ENCODE data around the gene CCND1.
"Not testable (repeated sequence)": the region's sequence is repeated elsewhere in the genome, so short reads cannot be mapped to it uniquely, and the experiment has no call there.

CCND1 gene

DNA sequence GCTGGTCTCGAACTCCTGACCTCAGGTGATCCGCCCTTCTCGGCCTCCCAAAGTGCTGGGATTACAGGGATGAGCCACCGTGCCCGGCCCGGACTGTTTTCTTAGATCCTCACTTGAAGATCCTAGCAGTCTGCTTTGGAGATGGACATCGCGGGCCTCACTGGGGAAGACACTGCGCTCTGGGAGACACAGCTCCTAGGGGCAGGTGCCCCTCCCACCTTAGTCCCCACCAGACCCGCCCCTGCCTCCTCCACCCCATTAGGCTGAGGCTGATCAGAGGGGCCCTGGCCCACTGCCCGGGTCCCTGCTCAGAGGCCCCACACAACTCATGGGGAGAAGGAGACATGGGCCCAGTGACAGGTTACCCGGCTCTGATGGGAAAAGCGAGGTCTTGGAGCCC is 45.5 kb downstream of the CCND1 start:
- Histone ChIP-seq H2BK12ac (ENCODE audit: low read length) (no peak overlapping the region), H3K4me1 (ENCODE audit: control insufficient read depth in 2 of 2, insufficient read depth in 1 of 2, low read depth in 1 of 2, low read length in 2 of 2) (no peaks in the 10 kb centered on the region), H3K4ac (ENCODE audit: low read length) (no peak overlapping the region), H3K23ac (ENCODE audit: low read depth, low read length, poor library complexity) (no peak overlapping the region), H2AFZ (ENCODE audit: low read length) (no peak overlapping the region), H3K27me3 (ENCODE audit: control insufficient read depth in 3 of 3, insufficient read depth in 3 of 3, low read depth in 1 of 3, low read length in 3 of 3) (peaks cover 0 to 10% (median 5%) of the 10 kb centered on the region in 3 experiments), H2BK120ac (ENCODE audit: low read depth, low read length) (no peak overlapping the region), H2BK5ac (ENCODE audit: low read length) (peak overlapping the region; percentile 80), H3K9me3 (replicated peaks in 1 of 2; ENCODE audit: control insufficient read depth in 2 of 2, insufficient read depth in 1 of 2, low read depth in 1 of 2, low read length in 2 of 2) (no peaks in the 10 kb centered on the region), H3K9ac (ENCODE audit: low read depth, low read length, poor library complexity) (no peak overlapping the region), H2AK5ac (ENCODE audit: low read depth, low read length) (no peak overlapping the region), H3K14ac (ENCODE audit: low read length) (no peak overlapping the region), H3K4me3 (ENCODE audit: low read length in 2 of 2) (no peak overlapping the region), H3K27ac (replicated peaks; ENCODE audit: low read length) (no peak overlapping the region), H3K4me2 (ENCODE audit: insufficient read depth, low read length, poor library complexity, severe bottlenecking) (no peak overlapping the region), H4K91ac (ENCODE audit: low read depth, low read length, poor library complexity) (no peak overlapping the region), H3K79me1 (ENCODE audit: low read depth, low read length) (no peaks in the 10 kb centered on the region), H3K18ac (ENCODE audit: low read length) (no peak overlapping the region), H4K8ac (ENCODE audit: low read depth, low read length) (no peak overlapping the region), H3K36me3 (replicated peaks in 1 of 2; ENCODE audit: control insufficient read depth in 2 of 2, insufficient read depth in 2 of 2, low read length in 2 of 2) (no peaks in the 10 kb centered on the region), H2BK15ac (ENCODE audit: low read length) (peak overlapping the region; percentile 64)
- no CpG with 5 or more reads among the region's 13 CpGs for WGBS, 2 donors (ENCODE audit: extremely low coverage in 2 of 2, insufficient read length in 2 of 2, insufficient replicate concordance in 1 of 2)
- DNase-seq (ENCODE audit: low spot score): no peak

DNA sequence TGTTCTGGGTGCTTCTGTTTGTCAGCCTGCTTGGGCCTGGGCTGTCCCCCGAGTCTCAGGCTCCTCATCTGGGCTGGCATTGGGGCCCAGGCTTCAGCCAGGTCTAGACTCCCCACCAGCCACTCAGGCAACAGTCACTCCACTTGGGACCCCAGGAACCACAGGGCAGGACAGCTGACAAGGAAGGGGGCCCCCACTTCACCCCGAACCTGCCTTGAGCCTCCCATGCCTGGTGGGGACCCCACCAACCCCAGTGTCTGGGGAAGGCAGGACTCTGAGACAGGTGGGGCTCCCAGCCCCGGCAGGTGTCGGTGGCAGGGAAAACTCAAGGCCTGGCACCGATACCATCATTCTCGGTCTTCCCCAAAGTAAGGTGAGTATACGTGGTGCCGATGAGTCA is 45.9 kb downstream of the CCND1 start:
- Histone ChIP-seq H3K27ac (replicated peaks; ENCODE audit: low read length) (no peak overlapping the region), H2BK12ac (ENCODE audit: low read length) (no peak overlapping the region), H3K9me3 (replicated peaks in 1 of 2; ENCODE audit: control insufficient read depth in 2 of 2, insufficient read depth in 1 of 2, low read depth in 1 of 2, low read length in 2 of 2) (no peaks in the 10 kb centered on the region), H4K8ac (ENCODE audit: low read depth, low read length) (no peak overlapping the region), H3K4me3 (ENCODE audit: low read length in 2 of 2) (no peak overlapping the region), H2BK15ac (ENCODE audit: low read length) (peak overlapping the region; percentile 64), H3K27me3 (ENCODE audit: control insufficient read depth in 3 of 3, insufficient read depth in 3 of 3, low read depth in 1 of 3, low read length in 3 of 3) (peaks cover 0 to 10% (median 5%) of the 10 kb centered on the region in 3 experiments), H4K91ac (ENCODE audit: low read depth, low read length, poor library complexity) (no peak overlapping the region), H2BK120ac (ENCODE audit: low read depth, low read length) (no peak overlapping the region), H3K36me3 (replicated peaks in 1 of 2; ENCODE audit: control insufficient read depth in 2 of 2, insufficient read depth in 2 of 2, low read length in 2 of 2) (no peaks in the 10 kb centered on the region), H3K4ac (ENCODE audit: low read length) (no peak overlapping the region), H2BK5ac (ENCODE audit: low read length) (peak overlapping the region; percentile 80), H3K9ac (ENCODE audit: low read depth, low read length, poor library complexity) (no peak overlapping the region), H3K14ac (ENCODE audit: low read length) (no peak overlapping the region), H3K18ac (ENCODE audit: low read length) (no peak overlapping the region), H3K4me2 (ENCODE audit: insufficient read depth, low read length, poor library complexity, severe bottlenecking) (no peak overlapping the region), H2AK5ac (ENCODE audit: low read depth, low read length) (no peak overlapping the region), H3K79me1 (ENCODE audit: low read depth, low read length) (no peaks in the 10 kb centered on the region), H3K23ac (ENCODE audit: low read depth, low read length, poor library complexity) (no peak overlapping the region), H2AFZ (ENCODE audit: low read length) (no peak overlapping the region), H3K4me1 (ENCODE audit: control insufficient read depth in 2 of 2, insufficient read depth in 1 of 2, low read depth in 1 of 2, low read length in 2 of 2) (no peaks in the 10 kb centered on the region)
- no peak for DNase-seq (ENCODE audit: low spot score)
- WGBS, 2 donors (ENCODE audit: extremely low coverage in 2 of 2, insufficient read length in 2 of 2, insufficient replicate concordance in 1 of 2): no CpG with 5 or more reads among the region's 8 CpGs

- H2AFZ ChIP-seq (ENCODE audit: low read length); H3K4me3 ChIP-seq (ENCODE audit: low read length in 2 of 2); DNase-seq (ENCODE audit: low spot score); H3K4ac ChIP-seq (ENCODE audit: low read length); H3K27ac ChIP-seq (replicated peaks; ENCODE audit: low read length); H2AK5ac ChIP-seq (ENCODE audit: low read depth, low read length); H3K79me1 ChIP-seq (ENCODE audit: low read depth, low read length); H4K91ac ChIP-seq (ENCODE audit: low read depth, low read length, poor library complexity); H2BK120ac ChIP-seq (ENCODE audit: low read depth, low read length); H2BK15ac ChIP-seq (ENCODE audit: low read length); H2BK5ac ChIP-seq (ENCODE audit: low read length); H3K4me2 ChIP-seq (ENCODE audit: insufficient read depth, low read length, poor library complexity, severe bottlenecking); H3K14ac ChIP-seq (ENCODE audit: low read length); H3K23ac ChIP-seq (ENCODE audit: low read depth, low read length, poor library complexity); H3K9me3 ChIP-seq (replicated peaks in 1 of 2; ENCODE audit: control insufficient read depth in 2 of 2, insufficient read depth in 1 of 2, low read depth in 1 of 2, low read length in 2 of 2); H3K27me3 ChIP-seq (ENCODE audit: control insufficient read depth in 3 of 3, insufficient read depth in 3 of 3, low read depth in 1 of 3, low read length in 3 of 3); H3K18ac ChIP-seq (ENCODE audit: low read length); H3K4me1 ChIP-seq (ENCODE audit: control insufficient read depth in 2 of 2, insufficient read depth in 1 of 2, low read depth in 1 of 2, low read length in 2 of 2); H3K9ac ChIP-seq (ENCODE audit: low read depth, low read length, poor library complexity); H4K8ac ChIP-seq (ENCODE audit: low read depth, low read length); H2BK12ac ChIP-seq (ENCODE audit: low read length); H3K36me3 ChIP-seq (replicated peaks in 1 of 2; ENCODE audit: control insufficient read depth in 2 of 2, insufficient read depth in 2 of 2, low read length in 2 of 2): not testable (repeated sequence)
- no CpG with 5 or more reads among the region's 5 CpGs for WGBS, 2 donors (ENCODE audit: extremely low coverage in 2 of 2, insufficient read length in 2 of 2, insufficient replicate concordance in 1 of 2)
These were observed 47.2 kb downstream of the CCND1 start for GRCh38 chr11:69687969-69688771.

- no peak for DNase-seq (ENCODE audit: low spot score)
- Histone ChIP-seq H3K4me3 (ENCODE audit: low read length in 2 of 2) (no peak overlapping the region), H3K18ac (ENCODE audit: low read length) (no peak overlapping the region), H2BK15ac (ENCODE audit: low read length) (no peak overlapping the region), H4K8ac (ENCODE audit: low read depth, low read length) (no peak overlapping the region), H2BK5ac (ENCODE audit: low read length) (no peak overlapping the region), H3K23ac (ENCODE audit: low read depth, low read length, poor library complexity) (no peak overlapping the region), H3K14ac (ENCODE audit: low read length) (no peak overlapping the region), H2AK5ac (ENCODE audit: low read depth, low read length) (no peak overlapping the region), H3K4ac (ENCODE audit: low read length) (no peak overlapping the region), H3K27ac (replicated peaks; ENCODE audit: low read length) (no peak overlapping the region), H4K91ac (ENCODE audit: low read depth, low read length, poor library complexity) (no peak overlapping the region), H3K4me2 (ENCODE audit: insufficient read depth, low read length, poor library complexity, severe bottlenecking) (no peak overlapping the region), H2AFZ (ENCODE audit: low read length) (no peak overlapping the region), H2BK120ac (ENCODE audit: low read depth, low read length) (no peak overlapping the region), H3K27me3 (ENCODE audit: control insufficient read depth in 3 of 3, insufficient read depth in 3 of 3, low read depth in 1 of 3, low read length in 3 of 3) (peaks cover 0 to 5% (median 5%) of the 10 kb centered on the region in 3 experiments), H3K79me1 (ENCODE audit: low read depth, low read length) (no peaks in the 10 kb centered on the region), H3K36me3 (replicated peaks in 1 of 2; ENCODE audit: control insufficient read depth in 2 of 2, insufficient read depth in 2 of 2, low read length in 2 of 2) (no peaks in the 10 kb centered on the region), H3K9ac (ENCODE audit: low read depth, low read length, poor library complexity) (no peak overlapping the region), H3K9me3 (replicated peaks in 1 of 2; ENCODE audit: control insufficient read depth in 2 of 2, insufficient read depth in 1 of 2, low read depth in 1 of 2, low read length in 2 of 2) (no peaks in the 10 kb centered on the region), H3K4me1 (ENCODE audit: control insufficient read depth in 2 of 2, insufficient read depth in 1 of 2, low read depth in 1 of 2, low read length in 2 of 2) (no peaks in the 10 kb centered on the region), H2BK12ac (ENCODE audit: low read length) (no peak overlapping the region)
- no CpG with 5 or more reads among the region's 5 CpGs for WGBS, 2 donors (ENCODE audit: extremely low coverage in 2 of 2, insufficient read length in 2 of 2, insufficient replicate concordance in 1 of 2)
These were observed 48.7 kb downstream of the CCND1 start for GRCh38 chr11:69689484-69690319.

Measured in neuronal stem cell (in vitro differentiated cells).